GM18907 (cell line): ENCODE data around the gene SLC6A15.

ENCODE experiments used
- ATAC-seq: cut with Tn5 transposase; IDR thresholded peaks from one replicate; pipeline ENCODE4 v1.9.1; 2021; ENCODE audit warnings: mild to moderate bottlenecking, moderate library complexity; ENCODE audit not compliant: unreplicated experiment

SLC6A15 gene

GRCh38 chr12:84912198-84913128 lies at the start of gene SLC6A15:
Gene SLC6A15, minus strand, starts transcription at chr12:84912799. Its CDS starts 20,679 bp downstream, at chr12:84892120.
- peak; percentile 73 for ATAC-seq

GRCh38 chr12:84960918-84961317 lies 48.3 kb upstream of the SLC6A15 start:
- no peak for ATAC-seq

GRCh38 chr12:84955298-84955697 lies 42.7 kb upstream of the SLC6A15 start:
- no peak for ATAC-seq

- no peak for ATAC-seq
Observed at GRCh38 chr12:84954415-84954814, 41.8 kb upstream of the SLC6A15 start.

GRCh38 chr12:84950971-84951546 lies 38.5 kb upstream of the SLC6A15 start:
- ATAC-seq, result no peak

GRCh38 chr12:84946753-84947152 lies 34.2 kb upstream of the SLC6A15 start:
- ATAC-seq, result no peak

- no peak for ATAC-seq
Observed at GRCh38 chr12:84937415-84937814, 24.8 kb upstream of the SLC6A15 start.

GRCh38 chr12:84929501-84929900 lies 16.9 kb upstream of the SLC6A15 start:
- ATAC-seq, result no peak

GRCh38 chr12:84924981-84925380 lies 12.4 kb upstream of the SLC6A15 start:
- ATAC-seq, result no peak

GRCh38 chr12:84922693-84923092 lies 10.1 kb upstream of the SLC6A15 start:
- ATAC-seq, result no peak

- no peak for ATAC-seq
Observed at GRCh38 chr12:84920331-84920730, 7.7 kb upstream of the SLC6A15 start.

GRCh38 chr12:84919271-84919670 lies 6.7 kb upstream of the SLC6A15 start:
- ATAC-seq, result no peak

GRCh38 chr12:84913129-84913515 lies 523 bp upstream of the SLC6A15 start:
- no peak for ATAC-seq

- ATAC-seq, result no peak
Observed at GRCh38 chr12:84911271-84912197, 1.1 kb downstream of the SLC6A15 start.

GRCh38 chr12:84910549-84911241 lies 1.9 kb downstream of the SLC6A15 start:
- ATAC-seq, result no peak

GRCh38 chr12:84904051-84904450 lies 8.5 kb downstream of the SLC6A15 start:
- no peak for ATAC-seq

- no peak for ATAC-seq
Observed at GRCh38 chr12:84891106-84891838, 21.3 kb downstream of the SLC6A15 start.

GRCh38 chr12:84889818-84890217 lies 22.8 kb downstream of the SLC6A15 start:
- ATAC-seq, result no peak

- no peak for ATAC-seq
Observed at GRCh38 chr12:84888861-84889260, 23.7 kb downstream of the SLC6A15 start.

- ATAC-seq, result no peak
Observed at GRCh38 chr12:84877340-84877739, 35.3 kb downstream of the SLC6A15 start.
